GF-D8 (cell line): ENCODE results near the gene NDRG3.
"Not testable (repeated sequence)": the region's sequence is repeated elsewhere in the genome, so short reads cannot be mapped to it uniquely, and the experiment has no call there.

Experiments
- DNase-seq: peaks from one replicate; lab custom pipeline; 2025; lab: John Stamatoyannopoulos, UW

The NDRG3 gene

GRCh38 chr20:36688630-36689029, 57.3 kb downstream of the NDRG3 start:
- peak; percentile 24 for DNase-seq

DNA sequence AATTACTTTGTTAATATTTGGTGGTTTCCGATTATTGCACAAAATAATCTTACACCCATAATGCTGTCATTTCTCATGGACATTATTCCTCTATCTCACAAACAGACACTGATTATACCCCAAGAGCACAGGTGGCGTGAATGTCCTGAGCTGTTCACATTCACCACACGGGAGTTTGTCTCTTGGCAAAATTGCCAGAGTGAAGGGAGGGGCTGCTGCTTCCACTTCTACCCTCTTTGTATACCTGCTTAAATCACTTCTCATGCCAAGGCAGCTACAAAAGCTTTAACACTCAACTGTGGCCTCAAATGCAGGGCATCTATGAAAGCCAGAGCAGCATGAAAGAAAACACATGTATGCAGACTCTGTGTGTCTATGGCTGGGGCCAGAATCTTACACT, 58.0 kb downstream of the NDRG3 start:
- no peak for DNase-seq

- DNase-seq = no peak
These were observed 58.9 kb downstream of the NDRG3 start for GRCh38 chr20:36686944-36687343.

DNA sequence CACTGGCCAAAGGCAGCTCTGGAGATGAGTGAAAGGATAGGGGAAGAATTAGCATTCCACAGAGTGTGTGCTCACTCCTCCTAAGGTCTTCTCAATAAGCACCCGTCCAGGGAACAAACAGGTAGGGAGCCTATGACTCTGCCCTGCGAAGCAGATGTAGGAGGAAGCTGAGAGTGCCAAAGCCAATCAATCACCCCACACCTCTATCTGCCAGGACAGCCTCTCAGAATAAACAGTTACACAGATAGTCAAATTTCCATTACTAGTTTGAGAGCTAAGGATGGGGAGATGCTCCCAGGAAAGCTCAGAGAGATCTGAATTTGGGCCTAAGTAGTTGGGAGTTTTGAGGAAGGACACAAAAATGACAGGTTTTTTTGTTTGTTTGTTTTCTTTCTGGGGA, 59.4 kb downstream of the NDRG3 start:
- no peak for DNase-seq

DNA sequence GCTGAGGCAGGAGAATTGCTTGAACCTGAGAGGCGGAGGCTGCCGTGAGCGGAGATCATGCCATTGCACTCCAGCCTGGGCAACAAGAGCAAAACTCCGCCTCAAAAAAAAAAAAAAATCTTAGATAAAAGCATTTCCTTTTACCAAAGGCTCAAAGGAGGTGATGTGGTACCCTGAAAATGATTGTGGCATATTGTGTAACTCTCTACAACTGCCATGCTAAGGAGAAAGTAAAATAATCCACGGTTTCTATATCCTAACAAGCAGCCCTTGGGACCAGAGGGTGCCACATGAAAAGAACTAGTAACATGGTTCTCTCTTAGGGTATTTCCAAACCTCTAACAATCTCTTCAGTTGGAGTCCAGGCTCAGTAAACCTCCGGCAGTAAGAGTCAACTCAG, 61.1 kb downstream of the NDRG3 start:
- no peak for DNase-seq

GRCh38 chr20:36682311-36682710, 63.6 kb downstream of the NDRG3 start:
- no peak for DNase-seq

DNA sequence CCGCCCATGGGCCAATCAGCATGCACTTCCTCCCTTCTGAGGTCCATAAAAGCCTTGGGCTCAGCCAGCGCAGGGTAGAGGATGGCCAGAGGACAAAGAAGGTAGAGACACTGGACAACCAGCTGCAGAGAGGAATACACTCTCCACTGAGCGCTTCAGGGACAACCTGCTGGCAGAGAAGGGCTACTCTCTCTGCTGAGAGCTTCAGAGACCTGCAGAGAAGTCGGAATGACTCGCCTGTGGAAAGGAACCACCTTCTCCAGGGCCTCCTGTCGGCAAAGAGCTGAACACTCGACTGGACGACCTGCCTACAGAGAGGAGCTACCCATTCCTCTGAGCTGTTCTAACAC, 68.5 kb downstream of the NDRG3 start:
- no peak for DNase-seq

- no peak for DNase-seq
These were observed 69.0 kb downstream of the NDRG3 start for GRCh38 chr20:36676701-36677421.

- DNase-seq = not testable (repeated sequence)
These were observed 70.3 kb downstream of the NDRG3 start for GRCh38 chr20:36675545-36675944.

GRCh38 chr20:36672991-36673390, 72.9 kb downstream of the NDRG3 start:
- no peak for DNase-seq

DNA sequence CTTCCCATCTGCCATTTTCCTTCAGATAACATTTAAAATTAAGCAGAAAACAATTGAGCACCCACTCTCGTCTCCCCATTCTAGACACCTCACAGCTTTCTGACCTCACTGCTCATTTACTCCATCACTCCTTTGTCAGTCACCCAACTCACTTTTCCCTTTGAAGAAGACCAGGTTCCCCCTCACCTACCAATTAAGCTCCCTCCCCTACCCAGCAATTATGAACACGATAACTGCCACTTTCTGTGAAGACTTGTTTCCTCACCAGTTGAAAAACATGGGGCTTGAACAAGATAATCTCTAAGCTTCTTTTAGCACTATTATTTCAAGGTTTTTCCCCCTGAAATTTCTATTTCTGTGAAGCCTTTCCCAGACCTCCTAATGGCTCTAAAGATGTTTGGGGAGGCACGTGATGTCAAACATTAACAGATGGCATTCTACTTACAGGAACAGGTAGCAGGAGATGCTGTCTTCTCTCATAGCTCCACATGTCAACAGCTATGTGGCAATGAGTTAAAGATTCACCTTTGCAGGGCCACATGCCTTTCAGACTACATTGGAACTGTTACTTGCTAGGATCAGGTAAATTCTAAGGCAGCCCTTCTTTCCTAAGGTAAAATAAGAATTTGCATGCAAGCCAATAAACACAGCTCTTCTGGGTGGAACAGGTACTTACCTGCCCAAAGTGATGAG, 75.1 kb downstream of the NDRG3 start:
- no peak for DNase-seq

DNA sequence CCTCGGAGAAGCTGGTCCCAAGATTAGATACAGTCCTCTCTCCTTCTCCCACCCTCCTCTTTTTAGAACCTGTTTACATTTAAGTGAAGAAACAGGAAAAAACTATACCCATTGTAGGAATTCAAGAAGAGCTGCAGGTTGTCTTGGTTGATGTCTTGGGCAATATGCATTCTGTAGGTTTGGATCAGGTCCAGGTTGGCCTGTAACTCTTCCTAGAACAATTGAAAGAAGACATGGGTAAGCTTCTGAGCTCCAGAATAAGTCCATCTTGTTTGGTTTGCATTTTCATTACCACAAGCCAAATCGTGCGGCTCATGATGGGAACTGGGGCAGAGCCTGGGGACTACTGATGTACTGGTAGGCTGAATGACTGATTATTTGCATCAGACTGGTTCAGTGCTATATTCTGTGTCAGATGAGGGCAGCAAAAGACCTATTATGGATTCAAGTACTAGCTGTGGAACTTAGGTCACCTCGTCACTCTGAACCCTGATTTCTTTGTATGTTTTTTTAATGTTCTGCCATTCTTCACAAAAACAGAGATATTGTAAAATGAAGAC, 79.6 kb downstream of the NDRG3 start:
- peak; percentile 38 for DNase-seq

DNA sequence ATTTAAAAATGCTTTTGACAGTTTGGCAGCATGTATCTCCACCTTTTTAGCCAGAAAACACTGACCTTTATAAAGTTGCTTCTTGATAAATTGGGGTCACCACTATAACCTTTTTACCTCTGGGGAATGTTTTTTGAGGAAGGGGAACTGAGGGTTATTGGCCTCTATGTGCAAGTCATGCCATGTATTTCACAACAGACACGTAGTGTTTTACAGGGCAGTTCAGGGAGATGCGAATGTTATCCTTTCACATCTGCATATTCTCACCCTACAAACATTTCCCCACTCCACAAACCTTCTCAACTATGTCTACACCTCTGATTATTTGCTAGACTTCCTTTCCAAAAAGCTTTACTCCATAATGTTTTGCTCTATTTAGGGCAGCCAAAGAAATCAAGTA, 82.9 kb downstream of the NDRG3 start:
- DNase-seq = peak; percentile 65

- DNase-seq = peak; percentile 76
These were observed 87.6 kb downstream of the NDRG3 start for GRCh38 chr20:36658300-36658699.

DNA sequence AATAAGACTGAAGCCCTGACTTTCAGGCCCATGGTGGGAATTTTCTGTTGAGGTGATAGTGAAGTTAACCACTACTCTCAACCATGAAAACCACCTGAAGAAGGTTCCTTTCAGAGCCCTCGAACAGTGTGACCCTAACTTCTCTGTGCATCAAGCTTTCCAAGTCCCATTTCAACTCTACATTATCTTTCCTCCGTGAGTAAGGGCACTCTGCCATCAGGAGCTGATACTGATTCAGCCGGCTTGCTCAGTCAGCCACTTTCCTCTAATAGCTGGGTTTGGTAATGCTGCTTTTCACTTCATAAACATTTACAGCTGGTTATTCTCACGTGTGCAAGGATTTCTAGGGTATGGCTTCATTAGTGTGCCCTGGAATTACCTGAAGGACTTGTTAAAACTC, 89.2 kb downstream of the NDRG3 start:
- no peak for DNase-seq

GRCh38 chr20:36655004-36655403, 90.9 kb downstream of the NDRG3 start:
- DNase-seq = no peak

DNA sequence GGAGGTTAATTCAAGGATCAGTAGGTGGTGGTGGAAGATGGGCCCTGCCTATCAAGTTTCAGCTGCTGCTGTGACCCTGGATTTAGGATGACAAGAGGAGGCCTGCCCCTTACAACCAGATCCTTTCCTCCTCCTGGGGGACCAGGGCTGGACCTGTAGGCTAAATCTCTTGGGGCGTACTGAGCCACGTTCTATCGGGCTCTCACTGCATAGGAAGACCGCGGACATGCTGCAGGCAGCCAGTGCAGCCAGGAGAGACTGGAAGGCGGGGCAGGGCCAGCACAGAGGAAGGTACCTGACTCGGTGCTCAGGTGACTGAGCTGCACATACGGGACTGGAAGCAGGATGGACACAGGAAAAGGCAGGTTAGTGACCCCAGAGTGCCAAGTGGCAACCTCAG, 91.4 kb downstream of the NDRG3 start:
- DNase-seq = no peak

- no peak for DNase-seq
These were observed 92.4 kb downstream of the NDRG3 start for GRCh38 chr20:36653456-36653855.

- no peak for DNase-seq
These were observed 98.4 kb downstream of the NDRG3 start for GRCh38 chr20:36647196-36648121.

DNA sequence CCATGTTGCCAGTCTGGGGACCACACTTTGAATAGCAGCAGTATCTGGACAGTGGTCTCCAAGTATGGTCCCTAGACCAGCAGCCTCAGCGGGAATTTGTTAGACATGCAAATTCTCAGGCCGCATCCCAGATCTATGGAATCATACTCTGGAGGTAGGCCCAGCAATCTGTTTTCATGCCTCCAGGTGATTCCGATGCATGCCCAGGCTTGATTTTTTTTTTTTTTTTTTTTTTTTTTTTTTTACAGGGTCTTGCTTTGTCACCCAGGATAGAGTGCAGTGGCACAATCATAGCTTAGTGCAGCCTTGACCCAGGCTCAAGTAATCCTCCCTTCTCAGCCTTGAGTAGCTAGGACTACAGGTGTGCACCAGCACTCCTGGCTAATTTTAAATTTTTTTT, 99.2 kb downstream of the NDRG3 start:
- no peak for DNase-seq

DNA sequence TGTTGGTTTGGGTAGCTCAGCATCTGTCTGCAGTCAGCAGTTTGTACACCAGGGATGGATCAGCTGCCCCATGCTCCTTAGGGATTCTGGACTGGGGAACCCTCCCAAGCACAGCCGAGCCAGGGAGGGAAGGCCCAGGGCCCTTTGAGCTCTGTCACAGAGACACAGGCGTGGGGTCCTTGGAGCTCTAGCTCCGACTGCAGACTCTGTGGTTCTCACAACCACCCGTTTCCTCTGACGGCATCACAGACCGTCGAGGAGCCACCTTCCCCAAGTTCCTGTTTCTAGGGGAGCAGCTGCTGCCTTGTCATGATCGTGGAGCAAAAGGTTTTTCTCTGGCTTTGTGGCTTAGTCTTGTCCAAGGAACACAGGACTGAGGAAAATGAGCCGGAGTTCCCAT, 99.9 kb downstream of the NDRG3 start, which contains the start of gene SLA2:
SLA2 (minus strand) TSS at position 199 of the 400 bp plus-strand sequence. CDS start 4,861 bp downstream, outside the sequence.
- DNase-seq = peak; percentile 70

- no peak for DNase-seq
These were observed 100.5 kb downstream of the NDRG3 start for GRCh38 chr20:36645353-36645752.
